Endothelial cell (in vitro differentiated cells): Measurements from ENCODE around the gene DYNLT5. TPM values are rescaled to one million over a fixed set of nuclear protein-coding genes. Genes with fewer than 3 reads are reported as not detected.

Experiments used
- DNase-seq: peaks from one replicate; pipeline ENCODE4 v3.0.0; 2021; ENCODE audit warnings: low spot score
- H3K27ac Mint-ChIP-seq: one replicate; pipeline ENCODE4 v1.8.0; 2021; ENCODE audit warnings: mixed read lengths, inconsistent platforms; ENCODE audit not compliant: unreplicated experiment
- H3K27me3 Mint-ChIP-seq: one replicate; pipeline ENCODE4 v1.8.0; 2021; ENCODE audit warnings: mild to moderate bottlenecking, moderate library complexity, mixed read lengths, inconsistent platforms; ENCODE audit not compliant: unreplicated experiment
- H3K36me3 Mint-ChIP-seq: one replicate; pipeline ENCODE4 v1.8.0; 2021; ENCODE audit warnings: mild to moderate bottlenecking, low read depth, mixed read lengths, inconsistent platforms; ENCODE audit not compliant: unreplicated experiment
- H3K4me1 Mint-ChIP-seq: one replicate; pipeline ENCODE4 v1.8.0; 2021; ENCODE audit warnings: mild to moderate bottlenecking, mixed read lengths, inconsistent platforms; ENCODE audit not compliant: unreplicated experiment
- H3K4me3 Mint-ChIP-seq: one replicate; pipeline ENCODE4 v1.8.0; 2021; ENCODE audit warnings: mild to moderate bottlenecking, mixed read lengths, inconsistent platforms; ENCODE audit not compliant: unreplicated experiment
- H3K9me3 Mint-ChIP-seq: one replicate; pipeline ENCODE4 v1.8.0; 2021; ENCODE audit warnings: mixed read lengths, inconsistent platforms; ENCODE audit not compliant: unreplicated experiment
- CTCF ChIP-seq: fragments of 200-600 bp; sonication (generic); IDR thresholded peaks from one replicate; pipeline ENCODE4 v1.5.0; 2021; ENCODE audit warnings: antibody characterized with exemption; ENCODE audit not compliant: unreplicated experiment
- long read RNA-seq: library from polyadenylated mRNA; unstranded; transcript quantifications from one replicate; pipeline ENCODE4 v2.0.0, GENCODE V29; 2020; ENCODE audit not compliant: unreplicated experiment
- total RNA-seq: library from RNA; stranded (reverse); fragmentation: NEBNext Ultra II Directional; extraction: Animal tissue kit (Norgen Biotek cat#: 25700); gene quantifications from one replicate; pipeline ENCODE4 v1.2.1, GENCODE V29; 2021; ENCODE audit not compliant: unreplicated experiment

The DYNLT5 gene
- 57.9 TPM for total RNA-seq
- long read RNA-seq, transcript TCTEX1D1-201 (5 exons, 2,001 nt), result major isoform, 9 of 13 reads
- long read RNA-seq, partial matches to known transcripts, result 0 of 13 reads
- long read RNA-seq, other reads (novel, unspliced or antisense), result 1 of 13 reads

- TF ChIP-seq CTCF, result no peak
- no peaks in the 10 kb centered on the region for H3K27me3 Mint-ChIP-seq
Observed at GRCh38 chr1:66752000-66752592, at the start of gene DYNLT5. Gene DYNLT5 (plus strand): TSS chr1:66752459. CDS start chr1:66754659, 2,200 bp downstream.

GRCh38 chr1:66704177-66704875 lies 47.9 kb upstream of the DYNLT5 start:
- Mint-ChIP-seq H3K4me3 (no peak overlapping the region), H3K27me3 (no peaks in the 10 kb centered on the region), H3K36me3 (no peaks in the 10 kb centered on the region), H3K4me1 (peaks cover 5% of the 10 kb centered on the region), H3K27ac (no peak overlapping the region), H3K9me3 (no peaks in the 10 kb centered on the region)
- no peak for TF ChIP-seq CTCF
- DNase-seq, result no peak

More at GRCh38 chr1:66752000-66752592, at the start of gene DYNLT5:
- H3K4me1 Mint-ChIP-seq, result peaks cover 40% of the 10 kb centered on the region
- peak within 1 kb of the TSS; percentile 95 for H3K27ac Mint-ChIP-seq
- peaks cover 6% of the 10 kb centered on the region for H3K36me3 Mint-ChIP-seq
- peak; percentile 78 for DNase-seq
- H3K9me3 Mint-ChIP-seq, result no peaks in the 10 kb centered on the region
- peak within 1 kb of the TSS; percentile 90 for H3K4me3 Mint-ChIP-seq

GRCh38 chr1:66705110-66705509 lies 47.1 kb upstream of the DYNLT5 start:
- DNase-seq, result no peak
- Mint-ChIP-seq H3K4me1 (peaks cover 5% of the 10 kb centered on the region), H3K27ac (no peak overlapping the region), H3K9me3 (no peaks in the 10 kb centered on the region), H3K4me3 (no peak overlapping the region), H3K36me3 (no peaks in the 10 kb centered on the region), H3K27me3 (no peaks in the 10 kb centered on the region)
- no peak for TF ChIP-seq CTCF

- Mint-ChIP-seq H3K27me3 (no peaks in the 10 kb centered on the region), H3K36me3 (no peaks in the 10 kb centered on the region), H3K4me3 (no peak overlapping the region), H3K9me3 (no peaks in the 10 kb centered on the region), H3K27ac (no peak overlapping the region), H3K4me1 (no peaks in the 10 kb centered on the region)
- no peak for DNase-seq
- TF ChIP-seq CTCF, result no peak
Observed at GRCh38 chr1:66711420-66711819, 40.8 kb upstream of the DYNLT5 start.

- H3K4me3 Mint-ChIP-seq, result no peak overlapping the region
- no peaks in the 10 kb centered on the region for H3K36me3 Mint-ChIP-seq
- TF ChIP-seq CTCF, result no peak
- H3K9me3 Mint-ChIP-seq, result no peaks in the 10 kb centered on the region
- H3K27me3 Mint-ChIP-seq, result no peaks in the 10 kb centered on the region
- H3K4me1 Mint-ChIP-seq, result no peaks in the 10 kb centered on the region
- no peak for DNase-seq
- no peak overlapping the region for H3K27ac Mint-ChIP-seq
Observed at GRCh38 chr1:66712839-66713238, 39.4 kb upstream of the DYNLT5 start.
